ENCODE measurements around the gene UQCR10.
"Not testable (repeated sequence)": the region's sequence is repeated elsewhere in the genome, so short reads cannot be mapped to it uniquely, and the experiment has no call there.

UQCR10 gene

DNA sequence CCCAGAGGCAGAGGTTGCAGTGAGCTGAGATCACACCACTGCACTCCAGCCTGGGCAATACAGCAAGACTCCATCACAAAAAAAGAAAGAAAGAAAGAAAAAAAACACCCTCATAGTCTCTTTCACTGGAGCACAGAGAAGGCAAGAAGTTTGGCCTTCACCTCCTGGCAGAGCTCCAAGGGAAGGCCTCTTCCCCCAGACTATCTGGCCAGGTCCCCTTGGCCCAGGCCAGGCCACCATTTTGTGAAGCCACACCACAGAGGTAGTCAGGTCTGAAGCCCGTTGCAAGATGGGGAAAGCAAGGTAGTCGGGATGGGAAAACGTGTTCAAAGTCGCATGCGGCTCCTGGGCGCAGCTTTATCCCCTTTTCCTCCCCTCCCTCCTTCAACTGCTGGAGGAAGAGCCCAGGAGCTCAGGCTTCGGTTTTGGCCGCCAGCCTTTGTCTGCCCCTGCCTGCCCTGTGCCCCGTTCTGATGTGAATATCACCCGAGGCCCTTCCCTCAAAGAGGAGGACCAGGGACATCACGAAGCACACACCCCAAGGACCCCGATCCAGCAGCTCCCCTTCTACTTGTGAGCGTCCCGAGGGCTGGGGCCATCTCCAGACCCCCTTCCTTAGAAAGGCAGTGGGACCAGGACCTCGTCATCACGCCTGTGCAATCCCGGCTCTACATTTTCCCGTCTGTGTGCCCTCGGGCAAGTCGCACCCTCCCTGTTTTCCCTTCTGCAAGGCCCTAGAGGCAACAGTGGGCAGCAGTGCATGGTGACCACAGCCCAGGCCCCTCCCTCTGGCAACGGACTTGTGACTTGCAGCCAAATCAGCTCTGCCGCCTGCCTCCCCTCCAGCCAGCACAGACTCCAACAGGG is 29.7 kb upstream of the UQCR10 start:
- no peak for DNase-seq (ENCODE audit: low spot score)

DNA sequence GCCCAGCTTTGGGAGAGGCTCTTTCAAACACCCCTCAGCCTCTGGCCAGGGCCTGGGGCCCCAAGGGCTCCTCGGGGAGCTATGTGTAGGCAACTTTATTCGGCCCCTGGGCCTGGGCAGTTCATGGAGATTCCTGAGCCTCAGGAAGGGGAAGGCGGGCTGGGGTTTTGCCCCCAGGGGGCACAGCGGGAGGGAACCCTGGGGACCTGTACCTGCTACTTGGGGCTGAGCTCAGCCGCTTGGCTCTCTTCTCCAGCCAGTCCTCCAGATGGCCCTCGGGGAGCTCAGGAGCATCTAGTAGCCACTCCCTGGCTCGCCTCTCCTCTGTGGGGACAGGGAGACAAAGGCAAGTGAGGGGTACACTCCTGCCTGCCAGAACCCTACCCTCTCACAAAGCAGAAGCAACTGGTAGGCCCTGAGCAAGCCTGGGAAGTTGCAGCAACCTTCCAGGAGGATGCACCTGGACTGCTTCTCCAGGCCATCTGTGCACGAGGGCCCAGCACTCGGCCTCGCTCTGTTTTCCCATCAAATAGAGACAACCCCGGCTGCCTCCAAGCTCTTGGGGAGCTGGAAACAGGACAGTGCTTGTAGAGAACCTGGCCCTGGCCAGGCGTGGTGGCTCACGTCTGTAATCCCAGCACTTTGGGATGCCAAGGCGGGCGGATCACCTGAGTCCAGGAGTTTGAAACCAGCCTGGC is 28.9 kb upstream of the UQCR10 start:
- DNase-seq (ENCODE audit: low spot score) = no peak

GRCh38 chr22:29739346-29739875 is 27.8 kb upstream of the UQCR10 start:
- DNase-seq (ENCODE audit: low spot score) = no peak

DNA sequence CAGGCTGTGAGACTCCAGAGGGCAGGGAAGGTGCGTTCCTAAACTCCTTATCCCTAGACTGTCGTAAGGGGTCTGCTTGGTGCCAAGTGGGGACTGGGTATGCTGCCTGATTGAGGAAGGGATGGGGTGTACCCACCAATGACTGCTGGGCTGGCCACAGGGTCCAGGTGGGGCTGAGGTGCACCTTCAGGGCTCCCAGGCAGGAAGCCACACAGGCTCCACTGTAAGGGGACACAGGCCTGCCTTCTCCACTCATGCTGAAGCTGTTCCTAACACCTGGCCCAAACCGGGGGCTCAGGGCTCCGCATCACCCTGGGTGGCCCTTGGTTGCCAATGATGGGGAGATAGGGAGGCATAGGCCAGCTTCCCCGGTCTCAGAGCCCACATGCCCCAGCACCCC is 27.0 kb upstream of the UQCR10 start:
- no peak for DNase-seq (ENCODE audit: low spot score)

- no peak for DNase-seq (ENCODE audit: low spot score)
These were observed 25.2 kb upstream of the UQCR10 start for GRCh38 chr22:29741926-29742325.

GRCh38 chr22:29742326-29742725 is 24.8 kb upstream of the UQCR10 start:
- DNase-seq (ENCODE audit: low spot score) = no peak

- DNase-seq (ENCODE audit: low spot score) = no peak
These were observed 22.3 kb upstream of the UQCR10 start for GRCh38 chr22:29744902-29745301.

GRCh38 chr22:29747832-29748231 is 19.3 kb upstream of the UQCR10 start:
- no peak for DNase-seq (ENCODE audit: low spot score)

GRCh38 chr22:29748248-29748893 is 18.8 kb upstream of the UQCR10 start:
- DNase-seq (ENCODE audit: low spot score) = no peak

GRCh38 chr22:29750029-29750428 is 17.1 kb upstream of the UQCR10 start:
- DNase-seq (ENCODE audit: low spot score) = no peak

GRCh38 chr22:29750559-29751538 is 16.3 kb upstream of the UQCR10 start:
- DNase-seq (ENCODE audit: low spot score) = no peak

GRCh38 chr22:29751669-29752068 is 15.5 kb upstream of the UQCR10 start:
- no peak for DNase-seq (ENCODE audit: low spot score)

GRCh38 chr22:29753808-29754657 is 13.1 kb upstream of the UQCR10 start:
- no peak for DNase-seq (ENCODE audit: low spot score)

DNA sequence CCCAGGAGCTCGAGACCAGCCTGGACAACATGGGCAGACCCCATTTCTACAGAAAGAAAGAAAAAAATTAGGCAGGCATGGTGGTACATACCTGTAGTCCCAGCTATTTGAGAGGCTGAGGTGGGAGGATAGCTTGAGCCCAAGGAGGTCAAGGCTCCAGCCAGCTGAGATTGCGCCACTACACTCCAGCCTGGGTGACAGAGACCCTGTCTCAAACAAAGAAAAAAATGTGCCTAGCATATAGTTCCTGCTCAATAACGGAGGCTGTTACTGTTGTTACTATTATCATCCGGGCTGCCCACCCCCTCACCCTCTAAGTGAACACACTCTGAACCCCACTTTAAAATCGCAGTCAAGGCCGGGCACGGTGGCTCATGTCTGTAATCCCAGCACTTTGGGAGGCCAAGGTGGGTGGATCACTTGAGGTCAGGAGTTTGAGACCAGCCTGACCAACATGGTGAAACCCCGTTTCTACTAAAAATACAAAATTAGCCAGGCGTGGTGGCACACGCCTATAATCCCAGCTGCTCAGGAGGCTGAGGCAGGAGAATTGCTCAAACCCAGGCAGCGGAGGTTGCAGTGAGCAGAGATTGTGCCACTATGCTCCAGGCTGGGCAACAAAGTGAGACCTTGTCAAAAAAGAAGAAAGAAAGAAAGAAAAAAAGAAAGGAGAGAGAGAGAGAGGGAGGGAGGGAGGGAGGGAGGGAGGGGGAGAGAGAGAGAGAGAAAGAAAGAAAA is 12.3 kb upstream of the UQCR10 start:
- DNase-seq (ENCODE audit: low spot score) = not testable (repeated sequence)

- DNase-seq (ENCODE audit: low spot score) = no peak
These were observed 11.3 kb upstream of the UQCR10 start for GRCh38 chr22:29755889-29756288.

DNA sequence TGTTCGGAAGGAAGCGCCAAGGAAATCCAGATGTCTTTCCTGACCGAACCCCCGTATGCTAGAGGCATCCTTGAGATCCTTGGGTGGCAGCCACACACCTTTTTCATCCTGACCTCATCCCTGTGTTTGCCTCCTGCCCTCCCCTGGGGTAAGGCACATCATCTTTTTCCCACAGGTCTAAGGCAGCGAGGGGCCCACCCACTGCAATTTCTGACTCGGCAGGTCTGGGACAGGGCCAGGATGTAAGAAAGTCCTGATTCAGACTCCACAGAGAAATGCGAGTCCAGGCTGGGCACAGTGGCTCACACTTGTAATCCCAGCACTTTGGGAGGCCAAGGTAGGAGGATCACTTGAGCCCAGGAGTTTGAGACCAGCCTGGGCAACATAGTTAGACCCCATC is 10.8 kb upstream of the UQCR10 start:
- DNase-seq (ENCODE audit: low spot score) = no peak

DNA sequence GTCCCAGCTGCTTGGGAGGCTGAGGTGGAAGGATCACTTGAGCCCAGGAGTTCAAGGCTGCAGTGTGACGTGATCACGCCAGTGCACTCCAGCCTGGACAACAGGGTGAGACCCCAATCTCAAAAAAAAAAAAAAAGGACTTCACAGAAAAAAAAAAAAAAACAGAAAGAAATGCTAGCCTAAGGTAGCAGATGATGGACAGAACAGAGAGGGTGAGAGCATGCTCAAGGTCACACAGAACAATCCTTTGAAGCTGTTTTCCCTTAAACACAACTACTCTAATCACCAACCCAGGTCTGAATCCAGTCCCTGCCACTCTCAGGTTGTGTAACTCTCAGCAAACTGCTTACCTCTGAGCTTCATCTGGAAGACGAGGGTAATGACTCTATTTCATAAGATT is 10.1 kb upstream of the UQCR10 start:
- DNase-seq (ENCODE audit: low spot score) = no peak

DNA sequence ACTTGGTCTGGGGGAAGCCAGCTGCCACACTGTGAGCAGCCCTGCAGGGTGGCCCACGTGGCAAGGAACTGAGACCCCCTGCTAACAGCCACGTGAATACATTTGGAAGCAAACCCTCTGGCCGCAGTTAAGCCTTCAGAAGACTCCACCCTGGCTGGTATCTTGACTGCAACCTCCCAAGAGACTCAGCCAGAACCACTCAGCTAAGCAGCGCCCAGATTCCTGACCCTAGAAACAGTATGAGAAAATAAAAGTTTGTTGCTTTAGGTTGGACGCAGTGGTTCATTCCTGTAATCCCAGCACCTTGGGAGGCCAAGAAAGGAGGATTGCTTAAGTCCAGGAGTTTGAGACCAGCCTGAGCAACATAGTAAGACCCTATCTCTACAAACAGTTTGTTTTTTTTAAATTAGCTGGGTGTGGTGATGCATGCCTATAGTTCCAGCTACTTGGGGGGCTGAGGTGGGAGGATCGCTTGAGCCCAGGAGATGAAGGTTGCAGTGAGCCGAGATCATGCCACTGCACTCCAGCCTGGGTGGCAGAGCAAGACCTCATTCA is 9.0 kb upstream of the UQCR10 start:
- no peak for DNase-seq (ENCODE audit: low spot score)

DNA sequence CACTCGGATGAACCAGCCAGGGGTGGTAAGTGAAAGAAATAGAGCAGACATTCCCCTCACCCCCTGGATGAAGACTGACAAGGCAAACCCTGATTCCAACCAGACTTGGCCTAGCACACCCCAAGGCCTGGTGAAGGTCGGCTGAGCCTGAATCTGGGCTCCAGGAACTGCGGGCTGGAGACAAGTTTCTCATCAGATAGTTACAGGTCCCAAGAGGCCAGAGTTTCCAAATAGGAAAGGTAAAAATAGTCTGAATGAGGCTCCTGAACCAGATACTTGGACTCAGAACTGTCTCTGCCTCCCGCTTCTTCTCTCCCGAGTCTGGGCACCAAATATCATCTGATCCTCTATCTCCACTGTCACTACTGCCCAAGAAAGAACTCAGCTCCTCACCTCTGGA is 8.2 kb upstream of the UQCR10 start:
- no peak for DNase-seq (ENCODE audit: low spot score)

GRCh38 chr22:29762263-29762662 is 4.9 kb upstream of the UQCR10 start:
- DNase-seq (ENCODE audit: low spot score) = no peak

All from hematopoietic multipotent progenitor cell treated with erythropoietin and hydrocortisone succinate and interleukin-3 and kit ligand, for 17 days (in vitro differentiated cells).